Choroid plexus epithelial cell (primary cell): ENCODE data around the gene C1RL.

Source experiments
- DNase-seq: peaks from one replicate; pipeline ENCODE4 v3.0.0-alpha.2; 2010; ENCODE audit warnings: low read depth
- H3K4me3 ChIP-seq: 2 replicates; pipeline ENCODE4 v1.5.1; 2011; ENCODE audit warnings: low read depth, mild to moderate bottlenecking, control low read depth, low read length, moderate library complexity
- CTCF ChIP-seq: conservative IDR thresholded peaks from 2 replicates; pipeline ENCODE4 v1.5.1; 2011; ENCODE audit warnings: low read depth, mild to moderate bottlenecking, control low read depth, inconsistent platforms, low read length, moderate library complexity

C1RL gene

GRCh38 chr12:7045913-7046312 lies 63.1 kb downstream of the C1RL start:
- TF ChIP-seq CTCF, result no peak
- no peak for DNase-seq
- H3K4me3 ChIP-seq, result no peak overlapping the region
